HG03108 (cell line): ENCODE data around the gene TMEM8B.

Experiments used
- ATAC-seq: cut with Tn5 transposase; IDR thresholded peaks from one replicate; pipeline ENCODE4 v1.9.1; 2021; ENCODE audit warnings: moderate library complexity; ENCODE audit not compliant: unreplicated experiment

TMEM8B gene

DNA sequence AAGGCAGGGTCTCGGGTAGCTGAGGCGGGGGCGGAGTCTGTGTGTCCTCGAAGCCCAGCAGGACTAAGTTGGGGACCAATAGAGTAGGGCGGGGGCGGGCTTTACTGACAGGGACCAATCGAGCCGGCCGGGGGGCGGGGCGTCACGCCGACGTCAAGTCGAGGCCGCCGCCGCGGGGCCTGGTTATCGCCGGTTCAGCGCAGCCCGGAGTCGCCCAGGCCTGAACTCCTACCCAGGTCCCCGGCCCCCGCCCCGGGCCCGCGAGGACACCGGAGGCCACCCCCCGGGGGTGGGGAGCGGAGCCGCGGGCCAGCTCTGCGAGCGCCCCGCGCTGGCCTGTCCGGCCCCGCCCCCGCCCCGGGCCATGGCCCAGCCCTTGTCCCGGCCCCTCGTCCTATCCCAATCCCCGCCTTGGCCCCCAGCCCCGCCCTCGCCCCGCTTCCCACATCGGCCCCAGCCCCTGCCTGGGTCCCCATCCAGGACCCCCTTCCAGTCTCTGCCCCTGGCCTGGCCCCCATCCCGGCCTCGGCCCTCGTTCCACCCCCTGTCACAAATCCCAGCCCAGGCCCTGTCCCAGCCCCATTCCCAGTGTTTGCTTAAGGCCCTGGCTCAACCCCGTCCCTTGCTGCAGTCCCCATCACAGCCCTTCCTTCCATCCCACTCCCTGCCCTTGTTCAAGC, at the start of gene TMEM8B:
Gene TMEM8B, plus strand, starts transcription at position 145 of the 680 bp plus-strand sequence. Its CDS starts 220 bp downstream, at position 365.
- ATAC-seq, result peak; percentile 71

DNA sequence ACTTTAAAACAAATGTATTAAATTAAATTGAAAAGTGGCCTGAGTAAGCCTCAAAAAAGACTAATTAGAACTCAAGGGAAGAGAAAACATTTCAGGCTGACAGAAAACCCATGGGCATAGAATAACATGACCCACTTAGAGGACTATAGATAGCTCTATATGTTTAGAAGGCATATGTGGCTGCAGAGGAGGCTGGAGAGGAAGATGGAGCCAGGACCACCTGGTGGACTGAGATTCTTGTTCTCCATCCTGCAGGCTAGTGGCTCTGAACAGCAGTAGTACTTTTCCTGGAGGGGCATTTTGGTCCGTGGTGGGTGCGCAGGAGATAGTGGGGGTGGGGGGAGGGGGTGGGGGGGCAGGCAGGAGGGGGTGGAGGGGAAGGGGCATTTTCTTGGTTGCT, 48.0 kb upstream of the TMEM8B start:
- no peak for ATAC-seq

- ATAC-seq, result no peak
Observed at GRCh38 chr9:35783418-35783817, 45.6 kb upstream of the TMEM8B start.

DNA sequence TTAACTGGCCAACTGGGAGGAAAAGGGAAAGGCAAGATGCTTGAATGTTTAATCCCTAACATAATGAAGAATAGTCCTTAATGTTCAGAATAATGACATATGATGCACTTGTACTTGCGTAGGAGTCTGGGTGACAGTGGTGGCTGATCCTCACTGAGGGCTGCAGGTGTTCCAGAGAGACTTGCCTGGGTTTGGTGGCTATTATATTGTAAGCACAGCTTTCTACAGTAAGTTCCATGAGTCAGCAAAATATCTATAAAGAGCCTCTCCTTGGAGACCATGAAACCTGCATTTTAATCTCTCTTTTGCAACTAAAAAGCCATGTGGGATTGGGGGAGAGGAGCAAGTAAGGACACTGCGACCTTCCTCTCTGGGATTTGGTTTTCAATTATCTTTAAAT, 39.5 kb upstream of the TMEM8B start:
- ATAC-seq, result no peak

GRCh38 chr9:35790025-35790384, 39.0 kb upstream of the TMEM8B start:
- no peak for ATAC-seq

GRCh38 chr9:35790385-35791296, 38.4 kb upstream of the TMEM8B start:
- no peak for ATAC-seq

DNA sequence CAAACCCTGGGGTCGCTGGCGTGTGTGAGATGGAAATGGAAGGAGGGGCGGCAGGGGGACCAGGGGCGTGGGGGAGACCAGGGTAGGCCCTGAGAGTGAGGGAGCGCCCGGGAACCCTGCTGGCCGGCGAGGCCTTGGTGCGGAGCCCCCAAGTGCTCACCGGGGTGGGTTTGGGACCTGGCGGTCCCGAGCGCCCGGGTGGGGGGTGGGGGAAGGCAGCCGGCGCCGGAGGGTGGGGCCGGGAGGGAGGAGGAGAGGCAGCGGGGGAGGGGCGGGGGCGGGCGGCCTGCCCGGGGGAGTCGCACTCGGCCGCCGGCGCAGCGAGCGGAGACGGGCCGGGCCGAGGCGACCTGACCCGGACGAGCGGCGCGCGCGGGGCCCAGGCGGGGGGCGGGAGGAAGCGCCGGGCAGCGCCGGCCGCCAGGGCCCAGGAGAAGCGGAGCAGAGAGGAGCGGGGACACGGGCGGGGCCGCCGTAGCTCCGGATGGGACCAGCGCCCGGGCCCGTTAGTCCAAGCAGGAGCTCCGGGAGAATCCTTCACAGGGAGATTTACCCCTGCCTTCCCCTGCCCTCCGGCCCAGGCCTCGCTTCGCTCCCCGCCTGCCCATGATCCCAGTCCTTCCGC, 37.6 kb upstream of the TMEM8B start, which contains the start of gene NPR2:
Gene NPR2, plus strand, starts transcription at position 295 of the 625 bp plus-strand sequence. CDS start 818 bp downstream, outside the sequence.
- ATAC-seq, result no peak

- ATAC-seq, result no peak
Observed at GRCh38 chr9:35792024-35792813, 36.8 kb upstream of the TMEM8B start.

DNA sequence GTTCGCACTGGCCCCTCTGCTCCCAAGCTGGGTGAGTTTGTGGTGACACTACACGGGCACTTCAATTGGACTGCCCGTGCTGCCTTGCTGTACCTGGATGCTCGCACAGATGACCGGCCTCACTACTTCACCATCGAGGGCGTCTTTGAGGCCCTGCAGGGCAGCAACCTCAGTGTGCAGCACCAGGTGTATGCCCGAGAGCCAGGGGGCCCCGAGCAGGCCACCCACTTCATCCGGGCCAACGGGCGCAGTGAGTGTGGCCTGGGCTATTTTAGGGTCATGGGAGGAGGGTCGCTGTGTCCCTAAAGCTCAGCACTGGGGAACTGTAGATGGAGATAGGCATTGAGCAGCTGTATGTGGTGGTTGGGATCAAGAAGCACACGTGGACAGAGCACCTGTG, 36.2 kb upstream of the TMEM8B start:
- no peak for ATAC-seq

GRCh38 chr9:35793461-35793860, 35.6 kb upstream of the TMEM8B start:
- ATAC-seq, result no peak

- ATAC-seq, result no peak
Observed at GRCh38 chr9:35795695-35796094, 33.3 kb upstream of the TMEM8B start.

DNA sequence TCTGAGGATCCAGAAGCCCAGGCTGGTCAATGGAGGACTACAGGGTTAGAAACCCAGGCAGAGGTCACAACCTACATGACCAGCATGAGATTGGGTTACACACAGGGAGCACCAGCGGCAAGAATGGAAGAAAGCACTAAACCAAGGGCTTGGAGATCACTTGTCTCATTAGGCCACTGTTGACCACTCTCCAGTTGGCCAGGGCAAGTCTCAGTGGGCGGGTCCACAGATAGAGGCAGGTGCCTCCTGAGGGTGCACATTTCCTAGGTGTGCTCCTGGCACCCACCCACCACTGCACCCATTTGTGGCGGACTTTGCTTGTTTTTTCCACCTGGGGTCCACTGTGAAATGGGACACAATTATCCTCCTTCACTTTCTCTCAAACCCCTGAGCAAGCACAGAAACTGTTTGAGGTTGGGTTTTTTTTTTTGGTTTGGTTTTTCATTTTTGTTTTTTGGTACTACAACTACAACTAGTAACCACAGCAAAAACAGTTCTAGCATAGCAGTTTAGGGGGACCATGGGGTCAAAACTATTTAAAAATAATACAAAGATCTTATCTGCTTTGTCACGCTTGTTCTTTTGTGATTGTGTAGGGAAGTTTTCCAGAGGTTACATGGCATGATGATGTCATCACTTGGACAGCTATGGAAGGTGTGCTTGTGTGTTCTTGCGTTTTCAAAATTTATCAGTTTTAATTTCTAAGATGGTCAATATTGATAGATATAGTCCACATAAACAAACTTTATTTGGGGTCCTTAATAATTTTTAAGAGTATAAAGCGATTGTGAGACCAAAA, 31.5 kb upstream of the TMEM8B start:
- ATAC-seq, result no peak

- ATAC-seq, result no peak
Observed at GRCh38 chr9:35798658-35799374, 30.2 kb upstream of the TMEM8B start.

- no peak for ATAC-seq
Observed at GRCh38 chr9:35800530-35800929, 28.5 kb upstream of the TMEM8B start.

DNA sequence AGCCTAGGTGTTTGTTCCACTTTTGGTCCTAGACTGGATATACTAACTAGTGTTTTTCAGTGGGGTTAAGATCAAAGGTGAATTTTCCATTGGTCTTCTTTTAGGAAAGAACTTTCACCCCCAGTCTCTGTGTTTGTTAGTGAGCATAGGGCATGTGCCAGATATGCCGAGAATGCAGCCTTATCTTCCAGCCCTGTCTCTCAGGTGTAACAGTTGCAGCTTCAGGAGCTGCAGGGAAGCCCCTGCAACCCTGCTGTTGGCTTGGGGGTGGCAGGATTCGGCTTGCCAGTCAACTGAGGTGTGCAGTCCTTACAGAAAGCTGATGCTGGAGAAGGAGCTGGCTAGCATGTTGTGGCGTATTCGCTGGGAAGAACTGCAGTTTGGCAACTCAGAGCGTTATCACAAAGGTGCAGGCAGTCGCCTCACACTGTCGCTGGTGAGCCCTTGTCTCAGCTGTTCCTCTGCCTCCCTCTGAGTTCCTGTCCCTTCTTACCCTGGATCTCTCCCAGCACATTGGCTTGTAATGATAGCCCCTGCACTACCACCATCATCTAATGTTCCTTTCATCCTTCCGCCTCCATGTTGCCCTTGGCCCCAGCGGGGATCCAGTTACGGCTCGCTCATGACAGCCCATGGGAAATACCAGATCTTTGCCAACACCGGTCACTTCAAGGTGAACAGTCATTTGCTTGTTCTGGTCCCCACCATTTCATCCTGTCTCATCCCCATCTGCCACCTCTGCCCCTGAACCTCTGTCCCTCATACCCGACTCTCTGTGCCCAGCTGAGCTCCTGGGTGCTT, 27.5 kb upstream of the TMEM8B start:
- no peak for ATAC-seq

DNA sequence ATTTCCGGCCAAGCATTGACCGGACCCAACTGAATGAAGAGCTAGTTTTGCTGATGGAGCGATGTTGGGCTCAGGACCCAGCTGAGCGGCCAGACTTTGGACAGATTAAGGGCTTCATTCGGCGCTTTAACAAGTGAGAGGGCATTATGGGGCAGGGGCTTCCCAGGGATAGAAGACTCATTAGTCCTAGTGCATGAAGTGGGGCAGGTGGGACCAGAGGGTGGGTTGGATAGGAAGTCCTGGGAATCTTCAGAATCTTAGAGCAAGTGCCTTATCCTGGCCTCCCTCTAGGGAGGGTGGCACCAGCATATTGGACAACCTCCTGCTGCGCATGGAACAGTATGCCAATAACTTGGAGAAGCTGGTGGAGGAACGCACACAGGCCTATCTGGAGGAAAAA, 22.9 kb upstream of the TMEM8B start:
- no peak for ATAC-seq

- no peak for ATAC-seq
Observed at GRCh38 chr9:35808433-35808832, 20.6 kb upstream of the TMEM8B start.

DNA sequence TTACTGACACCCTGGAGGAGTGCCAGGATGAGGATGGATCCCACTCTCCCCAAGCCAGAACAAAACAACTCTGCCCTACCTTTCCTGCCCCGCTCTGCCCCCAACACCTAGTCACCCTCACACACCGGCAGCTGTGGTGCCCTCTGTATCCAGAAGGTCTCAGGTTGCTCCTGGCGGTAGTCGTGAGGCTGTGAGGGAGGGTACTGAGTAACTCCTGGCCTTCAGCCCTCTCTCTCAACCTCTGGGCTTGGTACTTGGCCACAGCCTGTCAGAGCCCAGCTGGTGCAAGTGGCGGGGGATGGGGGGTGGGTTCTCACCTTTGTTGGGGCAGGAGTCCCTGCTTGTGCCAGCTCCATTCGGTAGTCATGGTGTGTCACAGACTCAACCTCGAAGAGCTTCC, 18.9 kb upstream of the TMEM8B start:
- ATAC-seq, result no peak
